HEK293 (cell line): ENCODE data around the gene PACSIN2.
A peak's percentile ranks its signal among the peaks of the same experiment; 100 is the strongest.

ENCODE experiments used
- CTCF ChIA-PET: fragments of 350-600 bp; formaldehyde crosslinking; extraction: SDS; loops from one replicate; lab custom pipeline; 2021; ENCODE audit warnings: antibody characterized with exemption; lab: Yijun Ruan, JAX
- POLR2A ChIA-PET: fragments of 300-600 bp; formaldehyde crosslinking; extraction: SDS; loops from one replicate; lab custom pipeline; 2020; ENCODE audit warnings: antibody characterized with exemption, inconsistent platforms; lab: Yijun Ruan, JAX
- H3K27ac ChIP-seq: fragments of 200-500 bp; sonication (Bioruptor generic); 2 replicates; pipeline ENCODE4 v1.5.1; 2014; ENCODE audit warnings: low read depth, low read length, control low read depth, inconsistent platforms; ENCODE audit errors: extremely low read depth
- H3K36me3 ChIP-seq, 2 experiments: fragments of 200-500 bp in 1 of 2; sonication (Bioruptor generic) in 1 of 2; 1 replicate in 1 of 2; 2 replicates in 1 of 2; pipeline ENCODE4 v1.5.1; 2014 to 2017; ENCODE audit warnings: inconsistent platforms in 2 of 2, low read length in 2 of 2; ENCODE audit not compliant: control insufficient read depth in 2 of 2, insufficient read depth in 1 of 2
- H3K4me1 ChIP-seq: fragments of 200-500 bp; sonication (Bioruptor generic); 2 replicates; pipeline ENCODE4 v1.5.1; 2014; ENCODE audit warnings: mild to moderate bottlenecking, low read length, inconsistent platforms; ENCODE audit not compliant: control insufficient read depth, insufficient read depth
- H3K4me3 ChIP-seq: 2 replicates; pipeline ENCODE4 v1.5.1; 2011; ENCODE audit warnings: low read depth, mild to moderate bottlenecking, control low read depth, low read length, moderate library complexity
- H3K9me3 ChIP-seq: fragments of 200-500 bp; sonication (Bioruptor generic); 2 replicates; pipeline ENCODE4 v1.5.1; 2014; ENCODE audit warnings: low read depth, low read length, inconsistent platforms; ENCODE audit not compliant: control insufficient read depth, insufficient read depth
- EGR2 ChIP-seq: fragments of 450-650 bp; formaldehyde crosslinking; IDR thresholded peaks from 2 replicates; pipeline ENCODE4 v1.5.1; 2016; ENCODE audit warnings: low read depth, missing biosample characterization, missing genetic modification characterization
- HOXC10 ChIP-seq: sonication (generic); formaldehyde crosslinking; IDR thresholded peaks from 2 replicates; pipeline ENCODE4 v1.8.1; 2023; ENCODE audit warnings: mild to moderate bottlenecking, missing genetic modification reagents
- MYNN ChIP-seq: fragments of 450-650 bp; formaldehyde crosslinking; IDR thresholded peaks from 2 replicates; pipeline ENCODE4 v1.5.1; 2016; ENCODE audit warnings: missing biosample characterization, missing genetic modification characterization, borderline replicate concordance
- PRDM1 ChIP-seq: fragments of 450-650 bp; formaldehyde crosslinking; IDR thresholded peaks from 2 replicates; pipeline ENCODE4; 2016; ENCODE audit warnings: missing biosample characterization, missing genetic modification characterization
- SETDB1 ChIP-seq: IDR thresholded peaks from one replicate; pipeline ENCODE4 v1.6.1; 2017; ENCODE audit warnings: mild to moderate bottlenecking, low read length, moderate library complexity, mixed read lengths; ENCODE audit not compliant: insufficient read length
- ZFHX2 ChIP-seq: fragments of 450-650 bp; formaldehyde crosslinking; conservative IDR thresholded peaks from 2 replicates; pipeline ENCODE4 v1.5.1; 2016; ENCODE audit warnings: missing biosample characterization, missing genetic modification characterization
- ZIC2 ChIP-seq: fragments of 450-650 bp; formaldehyde crosslinking; IDR thresholded peaks from 2 replicates; pipeline ENCODE4 v1.5.1; 2016; ENCODE audit warnings: missing biosample characterization, missing genetic modification characterization
- ZNF121 ChIP-seq: fragments of 450-650 bp; formaldehyde crosslinking; IDR thresholded peaks from 2 replicates; pipeline ENCODE4 v1.5.1; 2016; ENCODE audit warnings: missing biosample characterization, missing genetic modification characterization
- TF ChIP-seq, protein P1 (sequence below): fragments of 450-650 bp; IDR thresholded peaks from 2 replicates; pipeline ENCODE4 v1.5.1; 2018; ENCODE audit warnings: missing biosample characterization, missing genetic modification characterization
- TF ChIP-seq, protein P2 (sequence below): fragments of 450-650 bp; formaldehyde crosslinking; IDR thresholded peaks from 2 replicates; pipeline ENCODE4 v1.5.1; 2016; ENCODE audit warnings: missing biosample characterization, missing genetic modification characterization
- TF ChIP-seq, protein P3 (sequence below): fragments of 450-650 bp; formaldehyde crosslinking; IDR thresholded peaks from 2 replicates; pipeline ENCODE4 v1.5.1; 2016; ENCODE audit warnings: missing biosample characterization, missing genetic modification characterization

PACSIN2 gene

DNA sequence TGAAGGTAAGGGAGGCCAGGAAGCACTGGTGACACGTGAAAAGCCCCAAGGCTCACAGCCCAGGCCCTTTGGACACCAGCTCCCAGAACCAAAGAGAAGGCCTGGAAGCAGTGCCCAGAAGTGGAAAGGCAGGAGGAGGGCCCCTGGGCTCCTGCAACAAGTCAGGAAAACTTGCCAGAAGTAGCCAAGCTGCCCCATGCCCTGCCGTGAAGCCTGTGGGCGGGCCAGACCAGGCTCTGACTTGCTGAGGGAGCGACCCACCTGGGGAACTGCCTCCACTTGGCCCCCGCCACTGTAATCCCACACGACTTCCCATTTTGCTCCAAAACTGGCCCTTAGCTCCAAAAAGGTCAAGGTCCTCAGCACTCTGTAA lies 106.6 kb downstream of the PACSIN2 start:
- no peak overlapping the region for H3K4me3 ChIP-seq
- CTCF ChIA-PET, result interaction anchor here (1.2 kb wide), 1 partner anchor 154 kb away, joined by 3 read pairs; no protein-coding TSS in a partner anchor
- no peak overlapping the region for H3K27ac ChIP-seq
- POLR2A ChIA-PET, result no interaction called here
- no peaks in the 10 kb centered on the region for H3K9me3 ChIP-seq
- TF ChIP-seq SETDB1, result no peak
- TF ChIP-seq EGR2 (tag by site-specific recombination), result peak; percentile 12; the same call in 1 of the 2 replicates
- 0 out of 2 replicates have a peak, but pooled peaks have one; percentile 31 for TF ChIP-seq ZFHX2 (tag by site-specific recombination)
- H3K4me1 ChIP-seq, result 0 out of 2 replicates have a peak, but pooled peaks cover 2% of the 10 kb centered on the region
- peaks cover 0 to 41% of the 10 kb centered on the region in 2 experiments; a peak in 1 of 3 replicates for H3K36me3 ChIP-seq

DNA sequence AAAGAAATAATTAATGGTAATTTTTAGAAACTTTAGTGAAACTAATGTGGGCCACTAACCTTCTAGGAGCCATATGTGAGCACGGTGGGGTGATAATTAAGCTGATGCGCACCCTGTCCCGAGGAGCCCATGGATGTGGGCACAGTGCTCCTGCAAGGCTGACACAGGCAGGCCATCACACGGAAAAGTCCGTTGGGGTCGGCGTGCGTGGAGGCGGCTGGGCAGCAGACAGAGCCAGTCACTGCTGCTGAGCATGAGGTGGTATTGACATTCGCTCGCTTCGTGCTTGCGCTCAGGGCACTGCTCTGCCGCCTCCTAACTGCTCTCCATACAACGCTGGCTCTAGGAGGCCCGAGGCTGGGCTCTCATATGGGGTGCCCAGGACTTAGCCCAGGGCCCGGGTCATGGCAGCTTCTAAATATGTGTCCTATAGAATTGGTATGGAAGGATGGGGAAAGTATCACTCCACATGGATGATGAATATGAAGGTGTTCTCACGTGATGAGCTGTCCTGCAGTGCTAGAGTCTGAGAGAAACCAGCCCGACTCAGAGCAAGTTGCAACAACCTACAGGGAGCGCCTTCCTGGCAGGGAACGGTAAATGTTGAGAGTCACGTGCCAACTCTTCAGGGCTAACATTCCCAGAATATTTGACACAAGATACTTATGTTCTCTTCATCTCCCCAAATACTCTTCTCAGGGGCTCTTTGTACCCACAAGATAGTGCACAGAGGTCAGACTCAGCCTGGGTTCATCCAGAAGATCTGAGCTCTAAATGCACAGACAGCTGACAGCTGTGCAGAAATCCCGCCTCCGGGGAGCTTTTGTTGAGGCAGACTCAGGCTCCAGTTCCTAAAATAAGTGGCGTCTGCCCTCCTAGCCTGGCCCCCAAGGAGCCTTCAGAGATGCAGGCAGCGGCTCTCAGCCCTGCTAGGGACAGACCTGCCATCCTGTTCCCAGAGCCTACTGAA lies 107.3 kb downstream of the PACSIN2 start:
- TF ChIP-seq HOXC10 (CRISPR knock-in tag) (no peak), ZNF121 (tag by site-specific recombination) (no peak), PRDM1 (no peak)
- TF ChIP-seq, protein P1, sequence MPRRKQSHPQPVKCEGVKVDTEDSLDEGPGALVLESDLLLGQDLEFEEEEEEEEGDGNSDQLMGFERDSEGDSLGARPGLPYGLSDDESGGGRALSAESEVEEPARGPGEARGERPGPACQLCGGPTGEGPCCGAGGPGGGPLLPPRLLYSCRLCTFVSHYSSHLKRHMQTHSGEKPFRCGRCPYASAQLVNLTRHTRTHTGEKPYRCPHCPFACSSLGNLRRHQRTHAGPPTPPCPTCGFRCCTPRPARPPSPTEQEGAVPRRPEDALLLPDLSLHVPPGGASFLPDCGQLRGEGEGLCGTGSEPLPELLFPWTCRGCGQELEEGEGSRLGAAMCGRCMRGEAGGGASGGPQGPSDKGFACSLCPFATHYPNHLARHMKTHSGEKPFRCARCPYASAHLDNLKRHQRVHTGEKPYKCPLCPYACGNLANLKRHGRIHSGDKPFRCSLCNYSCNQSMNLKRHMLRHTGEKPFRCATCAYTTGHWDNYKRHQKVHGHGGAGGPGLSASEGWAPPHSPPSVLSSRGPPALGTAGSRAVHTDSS (tag by site-specific recombination), result no peak
- TF ChIP-seq, protein P2, sequence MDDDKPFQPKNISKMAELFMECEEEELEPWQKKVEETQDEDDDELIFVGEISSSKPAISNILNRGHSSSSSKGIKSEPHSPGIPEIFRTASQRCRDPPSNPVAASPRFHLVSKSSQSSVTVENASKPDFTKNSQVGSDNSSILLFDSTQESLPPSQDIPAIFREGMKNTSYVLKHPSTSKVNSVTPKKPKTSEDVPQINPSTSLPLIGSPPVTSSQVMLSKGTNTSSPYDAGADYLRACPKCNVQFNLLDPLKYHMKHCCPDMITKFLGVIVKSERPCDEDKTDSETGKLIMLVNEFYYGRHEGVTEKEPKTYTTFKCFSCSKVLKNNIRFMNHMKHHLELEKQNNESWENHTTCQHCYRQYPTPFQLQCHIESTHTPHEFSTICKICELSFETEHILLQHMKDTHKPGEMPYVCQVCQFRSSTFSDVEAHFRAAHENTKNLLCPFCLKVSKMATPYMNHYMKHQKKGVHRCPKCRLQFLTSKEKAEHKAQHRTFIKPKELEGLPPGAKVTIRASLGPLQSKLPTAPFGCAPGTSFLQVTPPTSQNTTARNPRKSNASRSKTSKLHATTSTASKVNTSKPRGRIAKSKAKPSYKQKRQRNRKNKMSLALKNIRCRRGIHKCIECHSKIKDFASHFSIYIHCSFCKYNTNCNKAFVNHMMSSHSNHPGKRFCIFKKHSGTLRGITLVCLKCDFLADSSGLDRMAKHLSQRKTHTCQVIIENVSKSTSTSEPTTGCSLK (tag by site-specific recombination), result no peak
- TF ChIP-seq, protein P3, sequence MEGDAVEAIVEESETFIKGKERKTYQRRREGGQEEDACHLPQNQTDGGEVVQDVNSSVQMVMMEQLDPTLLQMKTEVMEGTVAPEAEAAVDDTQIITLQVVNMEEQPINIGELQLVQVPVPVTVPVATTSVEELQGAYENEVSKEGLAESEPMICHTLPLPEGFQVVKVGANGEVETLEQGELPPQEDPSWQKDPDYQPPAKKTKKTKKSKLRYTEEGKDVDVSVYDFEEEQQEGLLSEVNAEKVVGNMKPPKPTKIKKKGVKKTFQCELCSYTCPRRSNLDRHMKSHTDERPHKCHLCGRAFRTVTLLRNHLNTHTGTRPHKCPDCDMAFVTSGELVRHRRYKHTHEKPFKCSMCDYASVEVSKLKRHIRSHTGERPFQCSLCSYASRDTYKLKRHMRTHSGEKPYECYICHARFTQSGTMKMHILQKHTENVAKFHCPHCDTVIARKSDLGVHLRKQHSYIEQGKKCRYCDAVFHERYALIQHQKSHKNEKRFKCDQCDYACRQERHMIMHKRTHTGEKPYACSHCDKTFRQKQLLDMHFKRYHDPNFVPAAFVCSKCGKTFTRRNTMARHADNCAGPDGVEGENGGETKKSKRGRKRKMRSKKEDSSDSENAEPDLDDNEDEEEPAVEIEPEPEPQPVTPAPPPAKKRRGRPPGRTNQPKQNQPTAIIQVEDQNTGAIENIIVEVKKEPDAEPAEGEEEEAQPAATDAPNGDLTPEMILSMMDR (tag by site-specific recombination), result no peak
- TF ChIP-seq, all 188 proteins: peak for 0
- Histone ChIP-seq H3K27ac (no peak overlapping the region), H3K36me3 (peaks cover 0 to 45% of the 10 kb centered on the region in 2 experiments; a peak in 1 of 3 replicates), H3K4me3 (no peak overlapping the region), H3K9me3 (no peaks in the 10 kb centered on the region), H3K4me1 (0 out of 2 replicates have a peak, but pooled peaks cover 2% of the 10 kb centered on the region)
- ChIA-PET POLR2A (no interaction called here), CTCF (interaction anchor here (0.5 to 1.2 kb wide), 2 partner anchors 154 to 470 kb away, joined by 3 read pairs; no protein-coding TSS in a partner anchor)

DNA sequence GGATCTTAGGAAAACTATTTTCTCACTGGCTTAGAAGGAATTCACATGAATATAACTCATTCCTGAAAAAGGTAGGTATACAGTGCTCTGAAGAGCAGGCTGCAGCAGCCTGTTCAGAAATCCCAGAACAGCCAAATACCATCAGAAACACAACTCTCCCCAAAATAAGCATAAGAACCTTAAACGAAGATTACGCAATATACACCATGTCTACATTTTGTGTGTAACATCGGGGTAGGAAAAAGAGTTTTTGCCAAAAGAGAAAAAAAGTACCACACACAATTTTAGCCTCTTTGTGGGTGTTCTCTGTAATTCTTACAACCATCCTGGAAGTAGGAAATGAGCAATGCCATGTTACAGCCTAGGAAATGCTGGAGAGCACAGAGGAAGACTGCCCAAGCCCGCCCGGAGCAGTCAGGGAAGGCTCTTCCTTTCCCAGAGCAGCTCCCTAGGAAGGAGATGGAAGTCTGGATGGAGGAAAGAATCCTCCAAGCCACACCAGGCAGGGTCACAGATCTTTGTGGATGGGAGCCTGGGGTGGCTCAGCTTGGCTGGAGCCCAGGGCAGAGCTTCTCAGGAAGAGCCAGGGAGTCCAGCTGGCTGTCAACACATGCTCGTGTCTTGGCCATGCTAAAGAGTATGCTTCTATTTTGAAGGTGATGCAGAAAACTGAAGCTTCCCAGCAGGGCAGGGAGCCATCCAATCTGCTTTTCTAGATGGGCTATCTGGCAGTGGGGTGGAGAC lies 108.2 kb downstream of the PACSIN2 start:
- POLR2A ChIA-PET, result interaction anchor here (0.6 kb wide), 1 partner anchor 126 kb away, joined by 3 read pairs; no protein-coding TSS in a partner anchor

More for the DNA sequence above, 108.2 kb downstream of the PACSIN2 start:
- 0 out of 2 replicates have a peak, but pooled peaks have one; percentile 11 for TF ChIP-seq ZIC2
- peak; percentile 96 for TF ChIP-seq MYNN
- TF ChIP-seq, protein P3 (tag by site-specific recombination), result no peak
- peaks cover 0 to 49% of the 10 kb centered on the region in 2 experiments; a peak in 1 of 3 replicates for H3K36me3 ChIP-seq
- no peaks in the 10 kb centered on the region for H3K9me3 ChIP-seq
- CTCF ChIA-PET, result interaction anchor here (0.9 kb wide), 1 partner anchor 12 kb away, joined by 3 read pairs; no protein-coding TSS in a partner anchor
- H3K27ac ChIP-seq, result no peak overlapping the region
- H3K4me3 ChIP-seq, result no peak overlapping the region
- H3K4me1 ChIP-seq, result 0 out of 2 replicates have a peak, but pooled peaks cover 2% of the 10 kb centered on the region
